Testis (tissue), 2 donors: Measurements from ENCODE around the gene EXD3.

Experiments
- POLR2A ChIP-seq: fragments of 450-650 bp; IDR thresholded peaks from one replicate; pipeline ENCODE4 v1.6.1; 2017; ENCODE audit warnings: antibody characterized with exemption, mild to moderate bottlenecking, moderate library complexity
- TF ChIP-seq, protein P1 (sequence below), 3 experiments: fragments of 450-650 bp in 2 of 3; fragments of 200-600 bp in 1 of 3; sonication (generic) in 1 of 3; IDR thresholded peaks; one replicate each; pipeline ENCODE4 v1.5.1; 2016 to 2019; ENCODE audit warnings: antibody characterized with exemption in 3 of 3, mild to moderate bottlenecking in 2 of 3, moderate library complexity in 1 of 3

GRCh38 chr9:137447722-137448601 lies 25.0 kb upstream of the EXD3 start:
- no peak for TF ChIP-seq POLR2A
- TF ChIP-seq, protein P1, sequence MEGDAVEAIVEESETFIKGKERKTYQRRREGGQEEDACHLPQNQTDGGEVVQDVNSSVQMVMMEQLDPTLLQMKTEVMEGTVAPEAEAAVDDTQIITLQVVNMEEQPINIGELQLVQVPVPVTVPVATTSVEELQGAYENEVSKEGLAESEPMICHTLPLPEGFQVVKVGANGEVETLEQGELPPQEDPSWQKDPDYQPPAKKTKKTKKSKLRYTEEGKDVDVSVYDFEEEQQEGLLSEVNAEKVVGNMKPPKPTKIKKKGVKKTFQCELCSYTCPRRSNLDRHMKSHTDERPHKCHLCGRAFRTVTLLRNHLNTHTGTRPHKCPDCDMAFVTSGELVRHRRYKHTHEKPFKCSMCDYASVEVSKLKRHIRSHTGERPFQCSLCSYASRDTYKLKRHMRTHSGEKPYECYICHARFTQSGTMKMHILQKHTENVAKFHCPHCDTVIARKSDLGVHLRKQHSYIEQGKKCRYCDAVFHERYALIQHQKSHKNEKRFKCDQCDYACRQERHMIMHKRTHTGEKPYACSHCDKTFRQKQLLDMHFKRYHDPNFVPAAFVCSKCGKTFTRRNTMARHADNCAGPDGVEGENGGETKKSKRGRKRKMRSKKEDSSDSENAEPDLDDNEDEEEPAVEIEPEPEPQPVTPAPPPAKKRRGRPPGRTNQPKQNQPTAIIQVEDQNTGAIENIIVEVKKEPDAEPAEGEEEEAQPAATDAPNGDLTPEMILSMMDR (IDR thresholded peaks at IDR 0.05), result no peak
